Skin epidermis (tissue), 12 donors: ENCODE measurements around the gene LRRC8A.
A peak's percentile ranks its signal among the peaks of the same experiment; 100 is the strongest.
"Not testable (repeated sequence)": the region's sequence is repeated elsewhere in the genome, so short reads cannot be mapped to it uniquely, and the experiment has no call there.

ENCODE experiments used
- H3K27ac ChIP-seq, 21 experiments: fragments of 200-600 bp; sonication (generic) in 11 of 21; one replicate each; pipeline ENCODE4 v1.5.0; 2020; ENCODE audit warnings: mild to moderate bottlenecking in 3 of 21, inconsistent platforms in 2 of 21, moderate library complexity in 2 of 21
- H3K4me3 ChIP-seq, 7 experiments: fragments of 200-600 bp; sonication (generic) in 2 of 7; one replicate each; pipeline ENCODE4 v1.5.0; 2020; ENCODE audit warnings: inconsistent platforms in 2 of 7, mild to moderate bottlenecking in 2 of 7, moderate library complexity in 1 of 7

The LRRC8A gene

GRCh38 chr9:128881884-128882676, at the start of gene LRRC8A, which contains the start of gene KYAT1:
LRRC8A (plus strand) TSS chr9:128882133; CDS start chr9:128907165, 25,032 bp downstream.
KYAT1 (minus strand) TSS chr9:128881950; CDS start chr9:128845405, 36,545 bp downstream.
- Histone ChIP-seq H3K4me3 (peak within 1 kb of the TSS; percentile 69 to 99 (median 95)), H3K27ac (peak within 1 kb of the TSS; percentile 91 to 100 (median 97))

DNA sequence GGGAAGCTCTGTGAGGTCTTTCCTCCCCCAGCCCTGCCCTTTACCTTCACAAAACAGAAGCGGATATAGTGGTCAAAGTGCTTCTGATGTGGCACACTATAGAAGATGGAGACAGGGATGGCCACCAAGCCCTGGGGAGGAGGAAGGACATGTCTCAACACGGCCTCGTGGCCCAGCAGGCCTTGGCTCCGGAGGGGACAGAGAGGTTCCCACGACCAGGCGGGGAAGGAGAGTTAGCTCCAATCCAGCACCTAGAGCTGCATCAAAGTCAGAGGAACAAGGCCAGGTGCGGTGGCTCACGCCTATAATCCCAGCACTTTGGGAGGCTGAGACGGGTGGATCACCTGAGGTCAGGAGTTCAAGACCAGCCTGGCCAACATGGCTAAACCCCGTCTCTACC, 48.2 kb upstream of the LRRC8A start:
- H3K27ac ChIP-seq = no peak overlapping the region
- H3K4me3 ChIP-seq = no peak overlapping the region

- H3K27ac ChIP-seq = no peak overlapping the region
- H3K4me3 ChIP-seq = no peak overlapping the region
Observed at GRCh38 chr9:128835246-128836210, 46.4 kb upstream of the LRRC8A start.

DNA sequence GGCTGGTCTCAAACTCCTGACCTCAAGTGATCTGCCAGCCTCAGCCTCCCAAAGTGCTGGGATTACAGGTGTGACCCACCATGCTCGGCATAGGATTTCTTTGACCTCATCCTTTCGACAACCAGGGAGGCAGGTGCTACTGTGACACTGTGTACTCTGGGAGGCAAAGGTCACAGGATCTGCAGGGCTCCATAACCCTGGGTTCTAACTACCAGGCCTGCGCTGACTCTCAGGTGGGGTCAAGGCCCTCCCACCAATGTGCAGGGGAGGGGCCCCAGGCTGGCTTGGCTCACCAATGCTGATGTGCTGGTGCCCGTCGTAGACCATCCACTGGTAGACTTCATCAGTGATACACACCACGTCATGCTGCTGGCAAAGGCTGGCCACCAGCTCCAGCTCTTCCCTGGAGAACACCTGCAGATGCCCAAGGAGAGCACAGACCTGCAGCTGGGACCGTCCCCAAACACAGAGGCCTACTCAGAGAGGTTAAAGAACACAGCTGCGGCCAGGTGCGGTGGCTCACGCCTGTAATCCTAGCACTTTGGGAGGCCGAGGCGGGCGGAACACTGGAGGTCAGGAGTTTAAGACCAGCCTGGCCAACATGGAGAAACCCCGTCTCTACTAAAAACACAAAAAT, 45.3 kb upstream of the LRRC8A start:
- Histone ChIP-seq H3K27ac (no peak overlapping the region), H3K4me3 (no peak overlapping the region)

GRCh38 chr9:128838338-128838737, 43.6 kb upstream of the LRRC8A start:
- no peak overlapping the region for H3K27ac ChIP-seq
- no peak overlapping the region for H3K4me3 ChIP-seq

GRCh38 chr9:128840524-128840923, 41.4 kb upstream of the LRRC8A start:
- H3K27ac ChIP-seq = no peak overlapping the region

GRCh38 chr9:128841694-128842492, 40.0 kb upstream of the LRRC8A start:
- Histone ChIP-seq H3K4me3 (no peak overlapping the region), H3K27ac (no peak overlapping the region)

More at GRCh38 chr9:128840524-128840923, 41.4 kb upstream of the LRRC8A start:
- no peak overlapping the region for H3K4me3 ChIP-seq

- H3K4me3 ChIP-seq, H3K27ac ChIP-seq: not testable (repeated sequence)
Observed at GRCh38 chr9:128843171-128843570, 38.8 kb upstream of the LRRC8A start.

DNA sequence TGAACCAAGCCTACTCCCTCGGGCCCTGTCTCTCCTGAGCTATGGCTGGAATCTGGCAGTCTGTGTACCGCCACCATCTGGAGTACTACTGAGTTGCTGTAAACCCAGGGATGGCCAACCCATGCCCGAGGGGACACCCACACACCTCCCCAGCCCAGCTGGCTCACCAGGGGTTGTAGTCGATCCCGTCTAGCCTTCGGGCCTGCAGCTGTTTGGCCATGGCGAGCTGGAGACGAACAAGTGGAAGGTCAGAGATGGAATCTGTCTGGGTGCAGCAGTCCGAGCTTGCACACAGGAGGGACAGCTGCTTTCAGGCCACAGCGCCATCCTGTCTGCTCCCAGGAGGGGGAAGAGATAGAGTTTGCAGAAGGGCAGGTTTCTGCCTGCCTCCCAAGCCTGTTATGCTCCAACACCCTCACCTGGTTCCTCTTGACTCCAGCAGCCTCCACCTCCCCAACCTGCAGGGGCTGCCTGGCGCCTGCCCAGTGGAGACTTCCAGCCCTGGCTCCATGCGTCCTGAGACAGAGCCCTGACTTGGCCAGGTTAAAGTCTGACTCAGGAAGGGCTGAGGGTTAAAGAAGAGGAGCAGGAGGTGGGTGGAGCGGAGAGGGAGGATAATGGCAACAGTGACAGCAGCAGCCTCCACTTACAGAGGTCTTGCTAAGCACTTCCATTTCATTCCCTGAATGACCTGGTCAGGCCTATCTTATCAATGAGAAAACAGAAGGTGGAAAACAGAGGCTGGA, 36.6 kb upstream of the LRRC8A start:
- Histone ChIP-seq H3K27ac (peak overlapping the region in 8 of 21 experiments; percentile 1 to 59 (median 26)), H3K4me3 (peak overlapping the region in 1 of 7 experiments; percentile 7)

GRCh38 chr9:128846680-128847030, 35.3 kb upstream of the LRRC8A start:
- Histone ChIP-seq H3K4me3 (no peak overlapping the region), H3K27ac (no peak overlapping the region)

DNA sequence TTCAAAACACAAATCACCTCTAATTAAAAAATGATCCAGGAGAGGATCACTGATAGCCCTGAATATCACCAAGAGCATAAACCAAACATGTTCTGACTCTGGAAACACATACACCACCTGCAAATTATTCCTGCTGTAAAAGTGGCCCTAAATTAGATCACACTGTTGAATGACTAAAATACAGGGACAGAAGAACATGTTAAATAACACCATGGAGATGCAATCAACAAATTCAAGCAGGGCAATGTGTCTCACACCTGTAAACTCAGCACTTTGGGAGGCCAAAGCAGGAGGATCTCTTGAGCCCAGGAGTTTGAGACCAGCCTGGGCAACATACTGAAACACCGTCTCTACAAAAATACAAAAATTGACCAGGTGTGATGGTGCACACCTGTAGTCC, 34.1 kb upstream of the LRRC8A start:
- no peak overlapping the region for H3K4me3 ChIP-seq
- no peak overlapping the region for H3K27ac ChIP-seq

DNA sequence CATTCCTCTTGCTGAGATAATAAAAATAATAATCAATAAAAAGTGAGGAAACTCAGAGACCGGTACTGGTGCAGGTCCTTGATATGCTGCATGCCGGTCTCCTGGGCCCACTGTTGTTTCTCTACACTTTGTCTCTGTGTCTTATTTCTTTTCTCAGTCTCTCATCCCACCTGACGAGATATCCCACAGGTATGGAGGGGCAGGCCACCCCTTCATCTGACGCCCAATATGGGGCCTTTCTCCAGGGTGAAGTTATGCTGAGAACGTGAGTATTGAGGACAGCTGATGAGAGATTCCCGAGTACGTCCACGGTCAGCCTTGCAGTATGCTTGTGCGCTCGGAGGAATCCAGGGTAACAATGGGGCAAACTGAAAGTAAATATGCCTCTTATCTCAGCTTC, 30.9 kb upstream of the LRRC8A start:
- not testable (repeated sequence) for H3K4me3 ChIP-seq, H3K27ac ChIP-seq

- not testable (repeated sequence) for H3K4me3 ChIP-seq, H3K27ac ChIP-seq
Observed at GRCh38 chr9:128851779-128852600, 29.9 kb upstream of the LRRC8A start.

GRCh38 chr9:128852646-128853045, 29.3 kb upstream of the LRRC8A start:
- H3K27ac ChIP-seq = not testable (repeated sequence)

GRCh38 chr9:128854454-128854853, 27.5 kb upstream of the LRRC8A start:
- not testable (repeated sequence) for H3K4me3 ChIP-seq, H3K27ac ChIP-seq

More at GRCh38 chr9:128852646-128853045, 29.3 kb upstream of the LRRC8A start:
- not testable (repeated sequence) for H3K4me3 ChIP-seq

- H3K4me3 ChIP-seq, H3K27ac ChIP-seq: not testable (repeated sequence)
Observed at GRCh38 chr9:128858476-128858875, 23.5 kb upstream of the LRRC8A start.

DNA sequence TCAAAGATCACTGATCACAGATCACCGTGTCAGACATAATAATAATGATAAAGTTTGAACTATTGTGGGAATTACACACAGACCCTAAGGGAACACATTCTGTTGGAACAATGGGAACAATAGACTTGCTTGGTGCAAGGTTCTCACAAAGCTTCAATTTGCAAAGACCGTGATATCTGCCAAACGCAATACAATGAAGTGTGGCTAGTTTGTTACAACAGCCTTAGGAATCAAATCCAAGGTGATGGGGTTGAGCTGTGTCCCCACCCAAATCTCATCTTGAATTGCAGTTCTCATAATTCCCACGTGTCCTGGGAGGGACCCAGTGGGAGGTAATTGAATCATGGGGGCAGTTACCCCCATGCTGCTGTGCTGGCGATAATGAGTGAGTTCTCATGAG, 21.0 kb upstream of the LRRC8A start:
- no peak overlapping the region for H3K4me3 ChIP-seq
- peak overlapping the region in 3 of 21 experiments; percentile 9 to 49 (median 45) for H3K27ac ChIP-seq

DNA sequence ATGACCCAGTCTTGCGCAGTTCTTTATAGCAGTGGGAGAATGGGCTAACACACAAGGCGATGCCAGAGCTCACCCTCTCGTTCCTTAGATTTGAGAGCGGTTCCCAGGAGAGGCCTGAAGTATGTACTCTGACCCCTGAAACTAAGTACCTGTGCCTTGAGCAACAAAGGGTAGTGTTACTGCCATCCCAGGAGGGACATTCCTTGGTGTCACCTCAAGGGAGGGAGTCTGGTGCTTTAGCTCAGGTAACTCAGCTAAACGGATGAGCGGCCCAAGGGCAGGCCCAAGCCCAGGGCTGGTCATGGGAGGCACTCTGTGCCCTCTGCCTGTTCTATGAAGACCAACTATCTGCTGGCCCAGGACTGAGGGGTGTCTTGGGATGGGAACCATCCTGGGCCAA, 20.4 kb upstream of the LRRC8A start:
- H3K4me3 ChIP-seq = no peak overlapping the region
- H3K27ac ChIP-seq = peak overlapping the region in 1 of 21 experiments; percentile 24
